Endothelial cell of umbilical vein (primary cell): ENCODE data around the gene UBAC1. TPM values are rescaled to one million over a fixed set of nuclear protein-coding genes. Genes with fewer than 3 reads are reported as not detected.

ENCODE experiments used
- BruUV-seq: library from RNA; stranded (reverse); fragments of 400-500 nt; replicated peaks from 2 replicates; lab custom pipeline; 2021; lab: Mats Ljungman, UMichigan
- CTCF ChIA-PET: fragments of 300-600, 350-600 bp; sonication (Branson Sonifier 250); formaldehyde crosslinking; loops from one replicate; lab custom pipeline; 2021; ENCODE audit warnings: antibody characterized with exemption, inconsistent platforms; lab: Charles Lee
- POLR2A ChIA-PET: fragments of 300-600, 350-600 bp; sonication (Branson Sonifier 250); formaldehyde crosslinking; loops from one replicate; lab custom pipeline; 2021; ENCODE audit warnings: antibody characterized with exemption, inconsistent platforms; lab: Charles Lee
- DNase-seq: peaks from one replicate; pipeline ENCODE4 v3.0.0-alpha.2; 2011; ENCODE audit warnings: low read depth, low spot score
- FAIRE-seq: peaks from 2 replicates; lab custom pipeline; 2011; peaks lifted over from hg19 to GRCh38; lab: Jason Lieb, UNC
- H2AFZ ChIP-seq: 2 replicates; pipeline ENCODE4 v1.6.0; 2012; ENCODE audit warnings: low read depth, low read length, control low read depth, inconsistent platforms
- H3K27ac ChIP-seq: 2 replicates; pipeline ENCODE4 v1.5.1; 2011; ENCODE audit warnings: low read depth, mild to moderate bottlenecking, control low read depth, low read length, moderate library complexity; ENCODE audit not compliant: insufficient read depth
- H3K27me3 ChIP-seq, 2 experiments: 2 replicates each; pipeline versions ENCODE4 v1.6.0 to v1.6.1; 2011; ENCODE audit warnings: low read length in 2 of 2, mixed read lengths in 1 of 2; ENCODE audit not compliant: control insufficient read depth in 2 of 2, insufficient read depth in 2 of 2
- H3K36me3 ChIP-seq, 2 experiments: 2 replicates in 1 of 2; 3 replicates in 1 of 2; pipeline ENCODE4 v1.5.1; 2011; ENCODE audit warnings: low read length in 2 of 2, mild to moderate bottlenecking in 1 of 2, moderate library complexity in 1 of 2; ENCODE audit not compliant: control insufficient read depth in 2 of 2, insufficient read depth in 2 of 2; ENCODE audit errors: extremely low read depth in 1 of 2
- H3K4me1 ChIP-seq: 3 replicates; pipeline ENCODE4 v1.5.1; 2011; ENCODE audit warnings: mild to moderate bottlenecking, low read length; ENCODE audit not compliant: control insufficient read depth, insufficient read depth; ENCODE audit errors: extremely low read depth
- H3K4me2 ChIP-seq: 2 replicates; pipeline ENCODE4 v1.6.1; 2011; ENCODE audit warnings: low read length, control low read depth, mixed read lengths; ENCODE audit not compliant: insufficient read depth
- H3K4me3 ChIP-seq, 3 experiments: fragments of 200-600 bp in 1 of 3; sonication (generic), shearing (Covaris generic) in 1 of 3; replicated peaks in 1 of 3; 2 replicates each; pipeline ENCODE4 v1.5.1; 2011 to 2016; ENCODE audit warnings: control low read depth in 3 of 3, low read length in 3 of 3, mild to moderate bottlenecking in 2 of 3, inconsistent platforms in 1 of 3, low read depth in 1 of 3, moderate library complexity in 1 of 3; ENCODE audit not compliant: insufficient read depth in 1 of 3
- H3K79me2 ChIP-seq: 2 replicates; pipeline ENCODE4 v1.6.0; 2012; ENCODE audit warnings: low read length, inconsistent platforms; ENCODE audit not compliant: control insufficient read depth, insufficient read depth
- H3K9ac ChIP-seq: replicated peaks from 2 replicates; pipeline ENCODE3; 2011; ENCODE audit warnings: low read length, control low read depth; ENCODE audit not compliant: insufficient read depth; ENCODE audit errors: extremely low read depth
- H3K9me1 ChIP-seq: replicated peaks from 3 replicates; pipeline ENCODE4 v1.6.0; 2011; ENCODE audit warnings: mild to moderate bottlenecking, low read length; ENCODE audit not compliant: control insufficient read depth, insufficient read depth; ENCODE audit errors: extremely low read depth
- H3K9me3 ChIP-seq: replicated peaks from 2 replicates; pipeline ENCODE4 v1.5.1; 2012; ENCODE audit warnings: low read length, inconsistent platforms; ENCODE audit not compliant: control insufficient read depth, insufficient read depth
- H4K20me1 ChIP-seq: replicated peaks from 2 replicates; pipeline ENCODE3; 2011; ENCODE audit warnings: mild to moderate bottlenecking, low read length; ENCODE audit not compliant: control insufficient read depth, insufficient read depth; ENCODE audit errors: extremely low read depth
- EZH2 ChIP-seq: IDR thresholded peaks from 2 replicates; pipeline ENCODE4 v1.6.1; 2012; ENCODE audit warnings: borderline replicate concordance, low read depth, mild to moderate bottlenecking, moderate library complexity, low read length, inconsistent platforms; ENCODE audit not compliant: severe bottlenecking
- FOS ChIP-seq: IDR thresholded peaks from 2 replicates; pipeline ENCODE4 v1.6.1; 2011; ENCODE audit warnings: mild to moderate bottlenecking, low read length, moderate library complexity, borderline replicate concordance; ENCODE audit not compliant: insufficient read depth
- GATA2 ChIP-seq: IDR thresholded peaks from 2 replicates; pipeline ENCODE4 v1.7.0; 2011; ENCODE audit warnings: low read depth, mild to moderate bottlenecking, moderate library complexity, mixed read lengths, low read length; ENCODE audit not compliant: insufficient read length, insufficient read depth
- JUN ChIP-seq: IDR thresholded peaks from 2 replicates; pipeline ENCODE4 v1.6.1; 2011; ENCODE audit warnings: borderline replicate concordance, low read depth; ENCODE audit not compliant: insufficient read length, insufficient read depth
- MYC ChIP-seq: IDR thresholded peaks from one replicate; pipeline ENCODE4 v1.6.1; 2011; ENCODE audit warnings: mild to moderate bottlenecking, low read depth, low read length
- POLR2A ChIP-seq: IDR thresholded peaks from 2 replicates; pipeline ENCODE4 v1.6.1; 2012; ENCODE audit warnings: low read depth, mild to moderate bottlenecking, control low read depth, low read length
- POLR2AphosphoS5 ChIP-seq: IDR thresholded peaks from 2 replicates; pipeline ENCODE4 v1.6.1; 2012; ENCODE audit warnings: low read depth, mild to moderate bottlenecking, control low read depth, low read length, moderate library complexity; ENCODE audit not compliant: insufficient read depth
- dilution Hi-C: fragments of 300-500 bp; cut with MboI; formaldehyde crosslinking; loops from one replicate; pipeline ENCODE4 v1.15.0; 2019; ENCODE audit warnings: low sequenced_read_pairs; ENCODE audit not compliant: extremely low pct_ligation_motif_present
- intact Hi-C: fragments of 100-400 bp; cut with micrococcal nuclease; formaldehyde crosslinking; loops from one replicate; pipeline ENCODE4 v1.10.0; 2022
- polyA plus RNA-seq, 4 experiments: library from polyadenylated mRNA; depleted of rRNA in 3 of 4; stranded (reverse) in 3 of 4; unstranded in 1 of 4; fragments of >200 nt; gene quantifications; 2 replicates each; pipeline versions ENCODE4 v1.2.1 to v1.2.3, GENCODE V29; 2011 to 2012; ENCODE audit warnings: missing spikeins in 1 of 4
- total RNA-seq: library from RNA; stranded (reverse); gene quantifications from 2 replicates; pipeline ENCODE4 v1.2.3, GENCODE V29; 2021
- TF ChIP-seq, protein P1 (sequence below), 2 donors: IDR thresholded peaks; 1 replicate in 1 of 2; 2 replicates in 1 of 2; pipeline ENCODE4 v1.5.1; 2011; ENCODE audit warnings: low read length in 2 of 2, mild to moderate bottlenecking in 2 of 2, moderate library complexity in 2 of 2, control low read depth in 1 of 2, inconsistent platforms in 1 of 2, low read depth in 1 of 2; ENCODE audit not compliant: insufficient read depth in 1 of 2; ENCODE audit errors: extremely low read depth in 1 of 2
- TF ChIP-seq, protein P2 (sequence below): IDR thresholded peaks from 2 replicates; pipeline ENCODE4 v1.6.1; 2011; ENCODE audit not compliant: insufficient read depth, insufficient read length

The UBAC1 gene
- total and polyA plus RNA-seq, 2 donors (not counting 3 experiments of a cell fraction or from before 2014, with no cell fraction given) = 39.5 to 56.7 TPM

GRCh38 chr9:135968601-135969000 lies 7.4 kb upstream of the UBAC1 start:
- H3K9me1 ChIP-seq = no peaks in the 10 kb centered on the region
- POLR2A ChIA-PET = no interaction called here
- no peaks in the 10 kb centered on the region for H3K9me3 ChIP-seq
- no peak overlapping the region for H3K9ac ChIP-seq
- no TSS peak for BruUV-seq
- peak overlapping the region; percentile 56 for H3K27ac ChIP-seq
- H2AFZ ChIP-seq = no peak overlapping the region
- dilution Hi-C loops (no loop called here), intact Hi-C loops (loop anchor here (2.0 to 10.0 kb wide), 2 partner anchors 24 to 316 kb away; no protein-coding TSS in a partner anchor)
- no peak overlapping the region for H3K4me2 ChIP-seq
- H3K36me3 ChIP-seq = no peaks in the 10 kb centered on the region
- TF ChIP-seq POLR2AphosphoS5 = no peak
- no peak for TF ChIP-seq GATA2
- no peak for TF ChIP-seq POLR2A
- no peak for TF ChIP-seq MYC
- no peak for TF ChIP-seq EZH2
- TF ChIP-seq, protein P1, sequence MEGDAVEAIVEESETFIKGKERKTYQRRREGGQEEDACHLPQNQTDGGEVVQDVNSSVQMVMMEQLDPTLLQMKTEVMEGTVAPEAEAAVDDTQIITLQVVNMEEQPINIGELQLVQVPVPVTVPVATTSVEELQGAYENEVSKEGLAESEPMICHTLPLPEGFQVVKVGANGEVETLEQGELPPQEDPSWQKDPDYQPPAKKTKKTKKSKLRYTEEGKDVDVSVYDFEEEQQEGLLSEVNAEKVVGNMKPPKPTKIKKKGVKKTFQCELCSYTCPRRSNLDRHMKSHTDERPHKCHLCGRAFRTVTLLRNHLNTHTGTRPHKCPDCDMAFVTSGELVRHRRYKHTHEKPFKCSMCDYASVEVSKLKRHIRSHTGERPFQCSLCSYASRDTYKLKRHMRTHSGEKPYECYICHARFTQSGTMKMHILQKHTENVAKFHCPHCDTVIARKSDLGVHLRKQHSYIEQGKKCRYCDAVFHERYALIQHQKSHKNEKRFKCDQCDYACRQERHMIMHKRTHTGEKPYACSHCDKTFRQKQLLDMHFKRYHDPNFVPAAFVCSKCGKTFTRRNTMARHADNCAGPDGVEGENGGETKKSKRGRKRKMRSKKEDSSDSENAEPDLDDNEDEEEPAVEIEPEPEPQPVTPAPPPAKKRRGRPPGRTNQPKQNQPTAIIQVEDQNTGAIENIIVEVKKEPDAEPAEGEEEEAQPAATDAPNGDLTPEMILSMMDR (IDR thresholded peaks at IDR 0.05; ENCODE audit: extremely low read depth in 1 of 2, insufficient read depth in 1 of 2, low read depth in 1 of 2, low read length in 2 of 2) = no peak
- TF ChIP-seq, protein P2, sequence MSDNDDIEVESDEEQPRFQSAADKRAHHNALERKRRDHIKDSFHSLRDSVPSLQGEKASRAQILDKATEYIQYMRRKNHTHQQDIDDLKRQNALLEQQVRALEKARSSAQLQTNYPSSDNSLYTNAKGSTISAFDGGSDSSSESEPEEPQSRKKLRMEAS = no peak
- TF ChIP-seq FOS = no peak
- no peak for TF ChIP-seq JUN
- H3K4me3 ChIP-seq = no peak overlapping the region
- CTCF ChIA-PET = interaction anchor here (0.7 to 5.8 kb wide), 18 partner anchors 15 to 153 kb away, joined by 3 to 211 read pairs (median 6); partner anchors contain the start of gene TMEM250
- peaks cover 22% of the 10 kb centered on the region for H3K4me1 ChIP-seq
- H3K79me2 ChIP-seq = no peaks in the 10 kb centered on the region
- FAIRE-seq (peak; percentile 58), DNase-seq (peak; percentile 16)
- no peaks in the 10 kb centered on the region for H4K20me1 ChIP-seq
- H3K27me3 ChIP-seq = no peaks in the 10 kb centered on the region
